GM12873 (cell line): Measurements from ENCODE around the gene SIGMAR1.

ENCODE experiments used
- TF ChIP-seq, protein P1 (sequence below): IDR thresholded peaks from 2 replicates; pipeline ENCODE4 v1.5.1; 2012; ENCODE audit warnings: low read depth, mild to moderate bottlenecking, moderate library complexity, low read length, control low read depth; ENCODE audit not compliant: insufficient read depth; ENCODE audit errors: missing control alignments

SIGMAR1 gene

DNA sequence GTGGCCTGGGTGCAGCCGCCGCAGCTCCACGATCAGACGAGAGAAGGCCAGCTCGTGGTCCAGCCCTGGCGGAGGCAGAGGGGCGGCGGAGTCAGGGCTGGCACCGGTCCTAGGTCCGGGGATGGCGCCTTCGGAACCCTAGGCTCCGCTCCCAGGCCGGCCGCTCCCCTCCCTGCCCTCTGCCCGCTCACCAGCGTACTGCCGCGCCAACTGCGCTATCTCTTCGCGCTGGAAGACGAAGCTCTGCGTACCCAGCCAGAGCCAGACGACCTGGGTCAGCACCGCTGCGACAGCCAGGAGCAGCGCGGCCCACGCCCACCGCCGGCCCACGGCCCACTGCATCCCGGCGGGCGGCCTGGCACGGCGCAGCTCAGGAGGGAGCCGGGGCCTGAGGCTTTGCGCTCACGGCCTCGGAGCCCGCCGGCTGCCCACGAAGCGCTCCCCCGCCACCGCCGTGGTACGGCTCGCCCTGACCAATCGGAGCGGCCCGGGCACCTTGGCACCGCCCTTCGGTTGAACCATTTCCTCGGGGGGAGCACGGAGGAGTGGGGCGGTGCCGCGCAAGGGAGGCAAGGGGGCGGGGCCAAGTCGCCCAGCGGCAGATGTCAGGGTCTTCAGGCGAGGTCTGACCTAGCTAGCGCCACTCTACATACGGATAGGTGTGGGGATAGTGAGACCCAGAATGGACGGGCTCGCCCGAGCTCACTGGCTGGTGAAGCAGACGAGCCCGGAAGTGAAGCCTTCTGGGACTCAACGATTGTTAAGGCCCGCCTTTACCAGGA, at the start of gene SIGMAR1:
Gene SIGMAR1, minus strand, starts transcription at position 432 of the 782 bp plus-strand sequence. Its CDS starts 90 bp downstream, at position 342.
- TF ChIP-seq, protein P1, sequence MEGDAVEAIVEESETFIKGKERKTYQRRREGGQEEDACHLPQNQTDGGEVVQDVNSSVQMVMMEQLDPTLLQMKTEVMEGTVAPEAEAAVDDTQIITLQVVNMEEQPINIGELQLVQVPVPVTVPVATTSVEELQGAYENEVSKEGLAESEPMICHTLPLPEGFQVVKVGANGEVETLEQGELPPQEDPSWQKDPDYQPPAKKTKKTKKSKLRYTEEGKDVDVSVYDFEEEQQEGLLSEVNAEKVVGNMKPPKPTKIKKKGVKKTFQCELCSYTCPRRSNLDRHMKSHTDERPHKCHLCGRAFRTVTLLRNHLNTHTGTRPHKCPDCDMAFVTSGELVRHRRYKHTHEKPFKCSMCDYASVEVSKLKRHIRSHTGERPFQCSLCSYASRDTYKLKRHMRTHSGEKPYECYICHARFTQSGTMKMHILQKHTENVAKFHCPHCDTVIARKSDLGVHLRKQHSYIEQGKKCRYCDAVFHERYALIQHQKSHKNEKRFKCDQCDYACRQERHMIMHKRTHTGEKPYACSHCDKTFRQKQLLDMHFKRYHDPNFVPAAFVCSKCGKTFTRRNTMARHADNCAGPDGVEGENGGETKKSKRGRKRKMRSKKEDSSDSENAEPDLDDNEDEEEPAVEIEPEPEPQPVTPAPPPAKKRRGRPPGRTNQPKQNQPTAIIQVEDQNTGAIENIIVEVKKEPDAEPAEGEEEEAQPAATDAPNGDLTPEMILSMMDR = no peak

DNA sequence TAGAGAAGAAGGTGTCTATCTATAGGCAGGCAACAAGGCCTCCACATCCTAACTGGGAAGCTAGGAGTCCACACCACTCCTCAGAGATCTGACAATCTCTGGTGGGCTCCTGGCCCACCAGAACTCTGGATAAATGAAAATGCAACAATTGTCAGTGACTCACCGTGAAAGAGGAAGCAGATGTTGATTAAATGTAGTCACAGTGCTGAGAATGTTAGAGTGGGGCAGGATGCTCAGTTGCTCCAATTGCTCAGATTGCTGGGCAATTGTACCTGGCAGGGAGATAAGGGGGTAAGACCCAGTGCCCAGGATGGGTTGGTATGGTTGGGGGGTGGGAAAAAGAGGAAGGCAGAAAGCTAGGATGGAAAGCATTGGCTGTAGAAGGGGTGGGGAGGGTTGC, 49.1 kb upstream of the SIGMAR1 start:
- TF ChIP-seq, protein P1 = no peak

DNA sequence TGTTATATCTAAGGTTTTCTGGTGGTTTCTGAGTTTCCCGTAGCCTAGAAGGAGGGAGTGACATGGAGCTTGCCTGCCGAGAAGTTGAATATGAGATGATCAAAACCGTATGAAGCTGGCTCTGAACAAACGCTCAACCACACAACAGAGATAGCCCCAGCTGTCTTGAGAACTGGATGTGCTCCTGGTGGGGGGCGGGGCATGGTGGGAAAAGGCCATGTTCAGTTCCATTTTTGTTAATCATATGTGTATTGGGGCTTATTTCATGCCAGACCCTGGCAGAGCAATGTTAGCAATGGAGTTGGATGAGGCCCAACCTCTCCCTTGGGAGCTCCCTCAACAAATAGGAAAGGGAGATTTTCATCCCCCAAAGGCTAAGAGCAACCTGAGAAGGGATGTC, 48.6 kb upstream of the SIGMAR1 start:
- TF ChIP-seq, protein P1 = no peak

DNA sequence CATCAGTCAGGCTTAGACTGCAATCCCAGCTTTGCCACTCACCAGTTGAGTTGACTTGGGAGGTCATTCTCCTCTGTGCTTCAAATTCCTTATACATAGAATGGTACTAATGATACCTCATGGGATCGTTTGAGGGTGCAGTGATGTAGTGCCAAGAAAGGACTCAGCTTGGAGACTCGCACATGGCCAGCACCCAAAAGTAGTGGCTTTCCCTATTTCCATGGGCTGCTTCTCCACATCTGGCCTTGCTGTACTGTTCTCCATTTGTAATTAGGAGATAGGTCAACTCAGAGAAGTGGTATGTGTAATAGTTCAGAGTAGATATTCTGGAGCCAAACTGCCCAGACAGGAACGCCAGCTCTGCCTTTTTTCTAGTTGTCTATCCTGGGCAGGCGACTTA, 48.0 kb upstream of the SIGMAR1 start:
- TF ChIP-seq, protein P1 = no peak

DNA sequence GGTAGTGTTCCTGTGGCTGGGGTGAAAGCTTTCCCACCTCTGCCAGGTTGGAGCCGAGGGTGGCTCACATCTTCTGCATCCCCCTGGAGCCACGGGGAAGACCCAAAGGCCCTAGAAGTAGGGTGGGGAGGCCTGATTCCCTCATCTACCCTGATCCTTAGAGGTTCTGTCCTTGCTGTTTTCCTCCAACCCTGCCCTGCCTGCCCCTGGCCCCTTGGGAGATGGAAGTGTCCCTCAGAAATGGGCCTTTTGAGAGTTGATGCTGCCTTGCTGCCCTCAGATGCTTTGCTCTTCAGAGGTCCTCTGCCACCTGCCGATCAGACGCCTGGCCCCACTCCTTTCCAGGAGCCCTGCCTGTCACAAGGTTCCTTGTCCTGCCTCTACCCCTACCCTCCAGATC, 47.2 kb upstream of the SIGMAR1 start:
- TF ChIP-seq, protein P1 = no peak

DNA sequence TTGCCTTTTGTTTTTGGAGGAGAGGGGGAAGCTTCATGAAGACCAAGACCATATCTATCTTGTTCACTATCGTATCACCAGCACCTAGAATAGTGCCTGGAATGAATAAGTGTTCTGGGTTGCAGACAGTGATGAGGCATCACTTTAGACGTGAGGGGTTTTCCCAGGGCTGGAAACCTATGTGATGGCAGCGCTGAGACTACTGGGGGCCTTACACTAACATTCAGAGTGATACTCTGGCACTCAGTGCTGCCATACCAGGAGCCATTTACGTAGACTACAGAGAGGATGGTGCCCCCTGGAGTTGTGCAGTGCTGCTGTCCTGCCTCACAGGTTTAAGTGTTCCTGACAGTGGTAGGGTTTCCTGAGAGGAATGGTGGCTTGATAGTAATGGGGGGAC, 46.6 kb upstream of the SIGMAR1 start:
- TF ChIP-seq, protein P1 = peak; percentile 2

DNA sequence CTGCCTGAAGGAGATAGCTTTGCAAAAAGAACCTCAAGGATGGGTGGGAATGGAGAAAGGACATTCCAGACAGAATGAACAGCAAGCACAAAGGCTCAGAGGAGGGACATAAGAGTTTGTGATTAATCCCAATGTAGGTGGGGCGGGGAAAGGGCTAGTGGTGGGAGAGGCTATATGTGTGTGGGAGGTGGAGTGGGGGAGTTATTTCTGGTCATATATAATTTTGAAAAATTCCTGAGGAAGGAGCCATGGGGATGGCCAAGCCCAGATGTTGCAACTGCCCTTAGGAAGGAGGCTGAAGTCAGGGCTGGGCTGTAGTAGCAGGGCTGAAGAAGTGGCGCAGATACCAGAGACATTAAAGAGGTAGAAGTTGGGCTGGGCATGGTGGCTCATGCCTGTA, 38.3 kb upstream of the SIGMAR1 start:
- TF ChIP-seq, protein P1 = no peak
